ENCODE measurements around the gene MRPL44.
"Not testable (repeated sequence)": the region's sequence is repeated elsewhere in the genome, so short reads cannot be mapped to it uniquely, and the experiment has no call there.

The MRPL44 gene

GRCh38 chr2:223971731-223972130 is 14.5 kb downstream of the MRPL44 start:
- no peak for DNase-seq (ENCODE audit: low spot score)

- no peak for DNase-seq (ENCODE audit: low spot score)
Measured at GRCh38 chr2:223972656-223973102, 15.4 kb downstream of the MRPL44 start.

- no peak for DNase-seq (ENCODE audit: low spot score)
Measured at GRCh38 chr2:223973606-223974005, 16.3 kb downstream of the MRPL44 start.

- no peak for DNase-seq (ENCODE audit: low spot score)
Measured at GRCh38 chr2:223976635-223977226, 19.5 kb downstream of the MRPL44 start.

GRCh38 chr2:223978451-223978850 is 21.2 kb downstream of the MRPL44 start:
- no peak for DNase-seq (ENCODE audit: low spot score)

- DNase-seq (ENCODE audit: low spot score), result no peak
Measured at GRCh38 chr2:223979730-223980396, 22.6 kb downstream of the MRPL44 start.

GRCh38 chr2:223980397-223980735 is 23.1 kb downstream of the MRPL44 start:
- DNase-seq (ENCODE audit: low spot score), result no peak

- DNase-seq (ENCODE audit: low spot score), result no peak
Measured at GRCh38 chr2:223980803-223981202, 23.5 kb downstream of the MRPL44 start.

GRCh38 chr2:223981241-223981640 is 24.0 kb downstream of the MRPL44 start:
- no peak for DNase-seq (ENCODE audit: low spot score)

- no peak for DNase-seq (ENCODE audit: low spot score)
Measured at GRCh38 chr2:223989206-223989855, 32.1 kb downstream of the MRPL44 start.

- no peak for DNase-seq (ENCODE audit: low spot score)
Measured at GRCh38 chr2:223989856-223990232, 32.6 kb downstream of the MRPL44 start.

GRCh38 chr2:223991611-223992010 is 34.3 kb downstream of the MRPL44 start:
- DNase-seq (ENCODE audit: low spot score), result no peak

- DNase-seq (ENCODE audit: low spot score), result peak; percentile 66
Measured at GRCh38 chr2:223993634-223994232, 36.5 kb downstream of the MRPL44 start.

- DNase-seq (ENCODE audit: low spot score), result no peak
Measured at GRCh38 chr2:223994562-223995162, 37.4 kb downstream of the MRPL44 start.

- no peak for DNase-seq (ENCODE audit: low spot score)
Measured at GRCh38 chr2:223995569-223995968, 38.3 kb downstream of the MRPL44 start.

GRCh38 chr2:223996391-223996790 is 39.1 kb downstream of the MRPL44 start:
- no peak for DNase-seq (ENCODE audit: low spot score)

GRCh38 chr2:223997938-223998337 is 40.7 kb downstream of the MRPL44 start:
- no peak for DNase-seq (ENCODE audit: low spot score)

- no peak for DNase-seq (ENCODE audit: low spot score)
Measured at GRCh38 chr2:223998948-223999347, 41.7 kb downstream of the MRPL44 start.

GRCh38 chr2:223999862-224000261 is 42.6 kb downstream of the MRPL44 start:
- no peak for DNase-seq (ENCODE audit: low spot score)

GRCh38 chr2:224000662-224001061 is 43.4 kb downstream of the MRPL44 start:
- not testable (repeated sequence) for DNase-seq (ENCODE audit: low spot score)

- DNase-seq (ENCODE audit: low spot score), result peak; percentile 77
Measured at GRCh38 chr2:224004105-224004695, 46.9 kb downstream of the MRPL44 start.

GRCh38 chr2:224008702-224009261 is 51.5 kb downstream of the MRPL44 start:
- DNase-seq (ENCODE audit: low spot score), result no peak

Data from cerebellar cortex (tissue), 1 donor.